Hepatocyte (in vitro differentiated cells): ENCODE measurements around the gene DPP9. TPM values are rescaled to one million over a fixed set of nuclear protein-coding genes. Genes with fewer than 3 reads are reported as not detected.

ENCODE experiments used
- DNase-seq: peaks from one replicate; pipeline ENCODE4 v3.0.0-alpha.2; 2016; ENCODE audit warnings: low spot score
- H2AFZ ChIP-seq: fragments of 200-600 bp; sonication (generic); 2 replicates; pipeline ENCODE4 v1.6.0; 2016; ENCODE audit warnings: antibody characterized with exemption, mild to moderate bottlenecking
- H3K27ac ChIP-seq: fragments of 200-600 bp; sonication (generic); 2 replicates; pipeline ENCODE4 v1.5.1; 2016; ENCODE audit warnings: mild to moderate bottlenecking
- H3K27me3 ChIP-seq: fragments of 200-600 bp; sonication (generic); 2 replicates; pipeline ENCODE4 v1.6.1; 2016
- H3K36me3 ChIP-seq: fragments of 200-600 bp; sonication (generic); replicated peaks from 2 replicates; pipeline ENCODE4 v1.5.1; 2016; ENCODE audit warnings: low read depth; ENCODE audit not compliant: insufficient read depth
- H3K4me1 ChIP-seq: fragments of 200-600 bp; sonication (generic); 2 replicates; pipeline ENCODE4 v1.5.1; 2016; ENCODE audit warnings: mild to moderate bottlenecking, moderate library complexity; ENCODE audit not compliant: insufficient read depth
- H3K4me2 ChIP-seq: fragments of 200-600 bp; sonication (generic); 2 replicates; pipeline ENCODE4 v1.6.0; 2016
- H3K4me3 ChIP-seq: fragments of 200-600 bp; sonication (generic); 2 replicates; pipeline ENCODE4 v1.5.1; 2016; ENCODE audit warnings: mild to moderate bottlenecking
- H3K79me2 ChIP-seq: fragments of 200-600 bp; sonication (generic); 2 replicates; pipeline ENCODE4 v1.6.0; 2017; ENCODE audit warnings: mild to moderate bottlenecking
- H3K9me2 ChIP-seq: fragments of 200-600 bp; sonication (generic); replicated peaks from 2 replicates; pipeline ENCODE4 v1.6.0; 2017; ENCODE audit warnings: mild to moderate bottlenecking; ENCODE audit not compliant: insufficient read depth
- H3K9me3 ChIP-seq: fragments of 200-600 bp; sonication (generic); 2 replicates; pipeline ENCODE4 v1.5.1; 2016; ENCODE audit warnings: low read depth, mild to moderate bottlenecking
- H4K20me1 ChIP-seq: fragments of 200-600 bp; sonication (generic); 2 replicates; pipeline ENCODE4 v1.6.0; 2016; ENCODE audit warnings: mild to moderate bottlenecking; ENCODE audit not compliant: insufficient read depth, poor library complexity, severe bottlenecking
- EZH2 ChIP-seq: fragments of 200-600 bp; sonication (generic); IDR thresholded peaks from 2 replicates; pipeline ENCODE4 v1.6.1; 2016; ENCODE audit warnings: antibody characterized with exemption, mild to moderate bottlenecking, borderline replicate concordance
- EZH2phosphoT487 ChIP-seq: fragments of 200-600 bp; sonication (generic); IDR thresholded peaks from one replicate; pipeline ENCODE4 v1.6.1; 2018; ENCODE audit warnings: antibody characterized with exemption, mild to moderate bottlenecking, low read depth, moderate library complexity; ENCODE audit not compliant: unreplicated experiment, severe bottlenecking
- WGBS: methylation state at CpG from one replicate; pipeline ENCODE4 v1.1.6; 2016; ENCODE audit warnings: low lambda C conversion rate; ENCODE audit errors: missing lambda C conversion rate; 5-methylcytosine and 5-hydroxymethylcytosine counted together
- polyA plus RNA-seq: library from polyadenylated mRNA; unstranded; fragments of >200 nt; fragmentation: Nextera tagmentation; extraction: Ambion mirVana; gene quantifications from 2 replicates; pipeline ENCODE4 v1.2.1, GENCODE V29; 2016
- total RNA-seq: library from RNA; depleted of rRNA; stranded (reverse); fragments of >200 nt; gene quantifications from 2 replicates; pipeline ENCODE4 v1.2.3, GENCODE V29; 2014
- TF ChIP-seq, protein P1 (sequence below): fragments of 200-600 bp; sonication (generic); IDR thresholded peaks from 2 replicates; pipeline ENCODE4 v1.5.1; 2016; ENCODE audit warnings: antibody characterized with exemption, mild to moderate bottlenecking; ENCODE audit not compliant: poor library complexity

Gene DPP9
- total and polyA plus RNA-seq, 2 experiments from 2014 or later, result 27.6 to 32.7 TPM

DNA sequence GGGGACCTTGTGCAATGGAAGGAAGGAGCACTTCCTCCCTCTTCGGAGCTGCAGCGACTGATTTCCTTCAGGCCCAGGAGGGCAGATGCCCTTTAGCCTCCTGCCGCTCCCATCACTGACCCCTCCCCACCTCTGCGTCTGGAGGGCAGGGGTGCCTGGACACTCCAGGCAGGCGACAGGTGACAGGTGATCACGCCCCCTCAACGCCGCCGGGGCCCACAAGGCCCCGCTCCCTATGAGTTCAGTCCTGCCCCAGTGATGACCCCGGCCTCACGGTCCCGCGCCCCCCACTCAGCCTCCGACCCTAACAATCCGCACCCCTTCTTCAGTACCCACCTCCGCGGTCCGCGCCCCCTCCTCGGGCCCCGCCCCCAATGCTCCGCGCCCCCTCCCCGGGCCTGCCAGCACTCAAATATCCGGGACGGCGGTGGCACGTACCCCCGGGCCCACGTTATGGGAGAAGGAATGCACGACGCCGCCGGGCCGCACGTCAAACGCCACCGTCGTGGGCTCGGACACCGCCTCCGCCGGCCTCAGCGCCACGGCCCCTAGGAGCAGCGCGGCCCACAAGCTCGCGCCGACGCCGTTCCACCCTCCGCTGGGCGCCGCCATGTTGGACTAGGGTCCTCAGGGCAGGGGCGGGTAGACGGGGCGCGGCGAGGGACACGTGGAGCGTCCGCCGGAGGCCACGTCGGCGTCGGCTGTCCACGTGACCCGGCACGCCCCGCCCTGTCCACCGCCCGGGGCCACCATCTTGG, 53.7 kb downstream of the DPP9 start, which contains the start of gene MYDGF:
TSS of gene MYDGF (minus strand) at position 620 of the 758 bp plus-strand sequence. CDS start at position 612, 8 bp downstream.
- Histone ChIP-seq H2AFZ (peak within 1 kb of the TSS; percentile 86), H3K4me3 (peak within 1 kb of the TSS; percentile 98), H3K9me2 (no peaks in the 10 kb centered on the region), H3K27me3 (no peaks in the 10 kb centered on the region), H3K9me3 (no peaks in the 10 kb centered on the region), H3K4me2 (peak within 1 kb of the TSS; percentile 97), H3K4me1 (peaks cover 9% of the 10 kb centered on the region), H3K79me2 (peaks cover 25% of the 10 kb centered on the region), H4K20me1 (no peaks in the 10 kb centered on the region), H3K36me3 (no peaks in the 10 kb centered on the region), H3K27ac (peak within 1 kb of the TSS; percentile 86)
- TF ChIP-seq, protein P1, sequence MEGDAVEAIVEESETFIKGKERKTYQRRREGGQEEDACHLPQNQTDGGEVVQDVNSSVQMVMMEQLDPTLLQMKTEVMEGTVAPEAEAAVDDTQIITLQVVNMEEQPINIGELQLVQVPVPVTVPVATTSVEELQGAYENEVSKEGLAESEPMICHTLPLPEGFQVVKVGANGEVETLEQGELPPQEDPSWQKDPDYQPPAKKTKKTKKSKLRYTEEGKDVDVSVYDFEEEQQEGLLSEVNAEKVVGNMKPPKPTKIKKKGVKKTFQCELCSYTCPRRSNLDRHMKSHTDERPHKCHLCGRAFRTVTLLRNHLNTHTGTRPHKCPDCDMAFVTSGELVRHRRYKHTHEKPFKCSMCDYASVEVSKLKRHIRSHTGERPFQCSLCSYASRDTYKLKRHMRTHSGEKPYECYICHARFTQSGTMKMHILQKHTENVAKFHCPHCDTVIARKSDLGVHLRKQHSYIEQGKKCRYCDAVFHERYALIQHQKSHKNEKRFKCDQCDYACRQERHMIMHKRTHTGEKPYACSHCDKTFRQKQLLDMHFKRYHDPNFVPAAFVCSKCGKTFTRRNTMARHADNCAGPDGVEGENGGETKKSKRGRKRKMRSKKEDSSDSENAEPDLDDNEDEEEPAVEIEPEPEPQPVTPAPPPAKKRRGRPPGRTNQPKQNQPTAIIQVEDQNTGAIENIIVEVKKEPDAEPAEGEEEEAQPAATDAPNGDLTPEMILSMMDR, result no peak
- DNase-seq, result peak; percentile 97
- WGBS, result under 1% methylated on average over 39 of the region's 75 CpGs

DNA sequence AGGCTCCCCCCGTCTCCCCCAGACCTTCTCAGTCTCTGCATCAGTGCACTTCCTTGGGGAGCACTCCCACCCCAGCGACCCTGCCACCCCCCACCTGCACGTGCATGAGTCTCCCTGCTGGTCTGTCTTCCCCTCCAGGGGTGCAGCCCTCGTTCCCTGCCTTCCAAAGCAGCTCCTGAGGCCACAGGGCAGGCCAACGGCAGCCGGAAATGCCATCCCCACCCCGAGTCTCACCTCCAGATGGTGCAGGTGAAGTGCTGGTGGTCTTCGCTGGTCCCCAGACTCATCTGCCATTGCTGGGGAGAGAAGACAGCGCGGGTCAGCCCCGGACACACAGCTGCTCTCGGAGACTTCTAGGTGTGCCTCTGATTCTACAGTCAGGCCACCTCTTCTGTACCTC, 59.0 kb downstream of the DPP9 start:
- Histone ChIP-seq H3K27me3 (no peaks in the 10 kb centered on the region), H3K4me2 (no peak overlapping the region), H4K20me1 (no peaks in the 10 kb centered on the region), H2AFZ (no peak overlapping the region), H3K9me3 (no peaks in the 10 kb centered on the region), H3K27ac (no peak overlapping the region), H3K36me3 (no peaks in the 10 kb centered on the region), H3K79me2 (peaks cover 28% of the 10 kb centered on the region), H3K4me1 (peaks cover 9% of the 10 kb centered on the region), H3K4me3 (no peak overlapping the region), H3K9me2 (no peaks in the 10 kb centered on the region)
- TF ChIP-seq EZH2 (no peak), EZH2phosphoT487 (no peak)
- TF ChIP-seq, protein P1, result no peak
- WGBS, result 95% methylated on average over 12 of the region's 12 CpGs
- DNase-seq, result no peak

DNA sequence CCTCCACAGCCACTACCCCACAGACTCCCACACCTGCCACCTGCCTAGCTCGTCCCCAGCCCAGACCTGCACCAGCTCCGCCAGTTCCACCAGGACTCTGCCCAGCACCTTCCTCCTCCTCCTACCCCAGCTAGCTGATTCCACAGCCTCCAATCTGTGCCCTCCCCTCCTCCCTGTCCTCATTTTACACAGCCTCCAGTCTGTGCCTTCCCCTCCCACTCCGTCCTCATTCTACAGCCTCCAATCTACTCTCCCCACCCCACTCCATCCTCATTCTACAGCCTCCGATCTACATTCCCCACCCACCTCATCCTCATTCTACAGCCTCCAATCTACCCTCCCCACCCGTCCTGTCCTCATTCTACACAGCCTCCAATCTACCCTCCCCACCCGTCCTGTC, 60.8 kb downstream of the DPP9 start:
- Histone ChIP-seq H3K4me1 (no peaks in the 10 kb centered on the region), H3K79me2 (peaks cover 11% of the 10 kb centered on the region)
- WGBS, result 95% methylated on average over 6 of the region's 6 CpGs

More for the DNA sequence above, 60.8 kb downstream of the DPP9 start:
- no peak overlapping the region for H3K4me3 ChIP-seq
- no peaks in the 10 kb centered on the region for H3K27me3 ChIP-seq
- DNase-seq, result no peak
- TF ChIP-seq, protein P1, result no peak
- TF ChIP-seq EZH2phosphoT487, result no peak
- no peak for TF ChIP-seq EZH2
- no peaks in the 10 kb centered on the region for H4K20me1 ChIP-seq
- no peaks in the 10 kb centered on the region for H3K9me3 ChIP-seq
- H3K36me3 ChIP-seq, result no peaks in the 10 kb centered on the region
- H2AFZ ChIP-seq, result no peak overlapping the region
- H3K9me2 ChIP-seq, result no peaks in the 10 kb centered on the region
- no peak overlapping the region for H3K4me2 ChIP-seq
- H3K27ac ChIP-seq, result no peak overlapping the region
